Body of pancreas (tissue), 4 donors: ENCODE measurements around the gene NYNRIN.

Experiments
- POLR2A ChIP-seq, 3 donors: fragments of 450-650 bp; IDR thresholded peaks; one replicate each; pipeline ENCODE4 v1.6.1; 2016; ENCODE audit warnings: antibody characterized with exemption in 3 of 3, mild to moderate bottlenecking in 2 of 3
- TF ChIP-seq, protein P1 (sequence below), 7 experiments: fragments of 450-650 bp in 4 of 7; fragments of 200-600 bp in 3 of 7; sonication (generic) in 3 of 7; IDR thresholded peaks; one replicate each; pipeline ENCODE4 v1.5.1; 2016 to 2019; ENCODE audit warnings: antibody characterized with exemption in 7 of 7

DNA sequence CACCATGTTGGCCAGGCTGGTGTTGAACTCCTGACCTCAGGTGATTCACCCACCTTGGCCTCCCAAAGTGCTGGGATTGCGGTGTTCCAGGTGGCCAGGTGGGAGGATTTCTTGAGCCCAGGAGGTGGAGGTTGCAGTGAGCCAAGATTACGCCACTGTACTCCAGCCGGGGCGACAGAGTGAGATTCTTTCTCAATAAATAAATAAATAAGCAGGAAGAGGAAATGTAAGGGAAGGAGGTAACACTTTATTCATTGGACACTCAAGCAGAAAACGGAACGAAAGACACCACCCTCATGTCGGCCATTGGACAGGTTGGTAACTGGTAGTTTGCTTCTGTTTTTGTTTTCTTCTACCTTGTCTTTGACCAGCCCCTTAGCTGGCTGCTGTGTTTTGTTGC lies 43.8 kb upstream of the NYNRIN start:
- TF ChIP-seq, protein P1, sequence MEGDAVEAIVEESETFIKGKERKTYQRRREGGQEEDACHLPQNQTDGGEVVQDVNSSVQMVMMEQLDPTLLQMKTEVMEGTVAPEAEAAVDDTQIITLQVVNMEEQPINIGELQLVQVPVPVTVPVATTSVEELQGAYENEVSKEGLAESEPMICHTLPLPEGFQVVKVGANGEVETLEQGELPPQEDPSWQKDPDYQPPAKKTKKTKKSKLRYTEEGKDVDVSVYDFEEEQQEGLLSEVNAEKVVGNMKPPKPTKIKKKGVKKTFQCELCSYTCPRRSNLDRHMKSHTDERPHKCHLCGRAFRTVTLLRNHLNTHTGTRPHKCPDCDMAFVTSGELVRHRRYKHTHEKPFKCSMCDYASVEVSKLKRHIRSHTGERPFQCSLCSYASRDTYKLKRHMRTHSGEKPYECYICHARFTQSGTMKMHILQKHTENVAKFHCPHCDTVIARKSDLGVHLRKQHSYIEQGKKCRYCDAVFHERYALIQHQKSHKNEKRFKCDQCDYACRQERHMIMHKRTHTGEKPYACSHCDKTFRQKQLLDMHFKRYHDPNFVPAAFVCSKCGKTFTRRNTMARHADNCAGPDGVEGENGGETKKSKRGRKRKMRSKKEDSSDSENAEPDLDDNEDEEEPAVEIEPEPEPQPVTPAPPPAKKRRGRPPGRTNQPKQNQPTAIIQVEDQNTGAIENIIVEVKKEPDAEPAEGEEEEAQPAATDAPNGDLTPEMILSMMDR (IDR thresholded peaks at IDR 0.05): no peak
- no peak for TF ChIP-seq POLR2A (IDR thresholded peaks at IDR 0.05)
